Thyroid gland (tissue), 4 donors: ENCODE data around the gene TFF3.

ENCODE experiments used
- POLR2A ChIP-seq, 2 donors: fragments of 450-650 bp; IDR thresholded peaks; one replicate each; pipeline ENCODE4 v1.6.1; 2017; ENCODE audit warnings: antibody characterized with exemption in 2 of 2, mild to moderate bottlenecking in 2 of 2, moderate library complexity in 1 of 2
- TF ChIP-seq, protein P1 (sequence below), 6 experiments: fragments of 200-600 bp in 3 of 6; fragments of 450-650 bp in 3 of 6; sonication (generic) in 3 of 6; IDR thresholded peaks; one replicate each; pipeline ENCODE4 v1.5.1; 2016 to 2019; ENCODE audit warnings: antibody characterized with exemption in 6 of 6, mild to moderate bottlenecking in 2 of 6, inconsistent platforms in 1 of 6, moderate library complexity in 1 of 6

DNA sequence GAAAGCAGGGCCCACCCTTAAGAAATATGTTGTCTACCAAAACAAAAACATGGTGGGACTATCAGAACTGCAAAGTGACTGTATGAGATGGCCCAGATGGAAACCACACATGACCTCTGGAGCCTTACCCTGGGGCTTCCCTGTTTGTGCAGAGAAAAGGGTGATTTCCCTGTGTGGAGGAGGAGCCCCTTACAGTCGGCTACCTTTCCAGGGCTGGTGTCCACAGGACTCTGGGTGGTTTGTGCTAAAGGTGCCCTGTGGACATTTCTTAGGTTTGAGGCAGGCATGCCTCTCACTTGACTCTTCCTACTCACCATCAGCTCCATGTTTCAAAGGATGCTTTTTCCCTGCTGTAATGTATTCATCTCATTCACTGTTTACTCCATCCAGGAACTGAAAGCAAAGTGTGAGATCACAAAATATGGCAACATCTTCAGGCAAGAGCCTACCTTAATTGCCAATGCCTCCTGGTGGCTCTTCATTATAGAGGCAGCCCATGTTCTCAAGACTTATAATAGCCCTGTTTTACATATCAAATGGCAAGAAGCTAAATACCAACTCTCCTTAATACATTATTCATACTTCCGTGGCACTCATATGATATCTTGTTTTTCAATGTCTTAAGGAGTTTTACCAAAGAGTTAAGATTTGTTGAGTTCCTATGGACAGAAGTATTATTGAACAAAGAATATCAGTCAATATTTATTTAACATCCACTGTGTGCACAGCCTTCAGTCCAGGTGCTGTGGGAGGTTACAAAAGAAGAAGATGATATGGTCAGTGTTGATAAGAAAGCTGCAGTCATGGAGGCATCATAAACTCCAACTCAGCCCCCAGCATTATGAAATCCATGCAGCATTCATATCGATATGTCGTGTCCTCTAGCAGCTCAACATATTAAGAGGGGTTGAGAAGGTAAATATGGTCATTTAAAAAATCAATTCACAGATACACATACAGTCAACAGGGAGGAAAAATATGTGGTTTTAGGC is 15.5 kb upstream of the TFF3 start:
- TF ChIP-seq, protein P1, sequence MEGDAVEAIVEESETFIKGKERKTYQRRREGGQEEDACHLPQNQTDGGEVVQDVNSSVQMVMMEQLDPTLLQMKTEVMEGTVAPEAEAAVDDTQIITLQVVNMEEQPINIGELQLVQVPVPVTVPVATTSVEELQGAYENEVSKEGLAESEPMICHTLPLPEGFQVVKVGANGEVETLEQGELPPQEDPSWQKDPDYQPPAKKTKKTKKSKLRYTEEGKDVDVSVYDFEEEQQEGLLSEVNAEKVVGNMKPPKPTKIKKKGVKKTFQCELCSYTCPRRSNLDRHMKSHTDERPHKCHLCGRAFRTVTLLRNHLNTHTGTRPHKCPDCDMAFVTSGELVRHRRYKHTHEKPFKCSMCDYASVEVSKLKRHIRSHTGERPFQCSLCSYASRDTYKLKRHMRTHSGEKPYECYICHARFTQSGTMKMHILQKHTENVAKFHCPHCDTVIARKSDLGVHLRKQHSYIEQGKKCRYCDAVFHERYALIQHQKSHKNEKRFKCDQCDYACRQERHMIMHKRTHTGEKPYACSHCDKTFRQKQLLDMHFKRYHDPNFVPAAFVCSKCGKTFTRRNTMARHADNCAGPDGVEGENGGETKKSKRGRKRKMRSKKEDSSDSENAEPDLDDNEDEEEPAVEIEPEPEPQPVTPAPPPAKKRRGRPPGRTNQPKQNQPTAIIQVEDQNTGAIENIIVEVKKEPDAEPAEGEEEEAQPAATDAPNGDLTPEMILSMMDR (IDR thresholded peaks at IDR 0.05), result no peak
- no peak for TF ChIP-seq POLR2A (IDR thresholded peaks at IDR 0.05)
